Left lung (tissue), 10 donors: Measurements from ENCODE around the gene CDK3. TPM values are rescaled to one million over a fixed set of nuclear protein-coding genes. Genes with fewer than 3 reads are reported as not detected.

ENCODE experiments used
- ATAC-seq: fragments of 200-7000 bp; cut with Tn5 transposase; one replicate; pipeline ENCODE4 v1.9.1; 2020; ENCODE audit warnings: moderate library complexity
- DNase-seq, 4 donors: peaks; one replicate each; pipeline ENCODE4 v3.0.0-alpha.2; 2013 to 2020
- H3K27ac ChIP-seq, 2 donors: fragments of 200-600 bp; sonication (generic) in 1 of 2; one replicate each; pipeline versions ENCODE4 v1.5.0 to v1.8.0; 2020 to 2021
- H3K27me3 ChIP-seq, 2 donors: fragments of 200-600 bp; sonication (generic) in 1 of 2; one replicate each; pipeline versions ENCODE4 v1.5.0 to v1.8.0; 2020 to 2021
- H3K36me3 ChIP-seq, 2 donors: fragments of 200-600 bp; sonication (generic) in 1 of 2; one replicate each; pipeline versions ENCODE4 v1.5.0 to v1.8.0; 2020 to 2021
- H3K4me1 ChIP-seq, 2 donors: fragments of 200-600 bp; one replicate each; pipeline ENCODE4 v1.8.0; 2021
- H3K4me3 ChIP-seq, 2 donors: fragments of 200-600 bp; sonication (generic) in 1 of 2; one replicate each; pipeline versions ENCODE4 v1.5.0 to v1.8.0; 2020 to 2021; ENCODE audit warnings: mild to moderate bottlenecking in 1 of 2
- H3K9me3 ChIP-seq, 2 donors: fragments of 200-600 bp; sonication (generic) in 1 of 2; one replicate each; pipeline versions ENCODE4 v1.5.0 to v1.8.0; 2020 to 2021
- CTCF ChIP-seq, 2 donors: fragments of 200-600 bp; sonication (generic) in 1 of 2; IDR thresholded peaks; one replicate each; pipeline versions ENCODE4 v1.5.0 to v1.8.0; 2021; ENCODE audit warnings: antibody characterized with exemption in 2 of 2
- intact Hi-C, 2 donors: fragments of 100-400 bp; cut with DNase I; formaldehyde crosslinking; loops; one replicate each; pipeline versions ENCODE4 v1.11.2 to v1.14.2; 2022
- polyA plus RNA-seq, 6 donors: library from polyadenylated mRNA; unstranded; fragments of 120-200 nt; gene quantifications; one replicate each; pipeline ENCODE4 v1.2.1, GENCODE V29; 2013; ENCODE audit not compliant: insufficient read length in 6 of 6
- total RNA-seq, 2 donors: library from RNA; stranded (reverse); fragmentation: NEBNext Ultra II Directional; extraction: Animal tissue kit (Norgen Biotek cat#: 25700); gene quantifications; one replicate each; pipeline ENCODE4 v1.2.1, GENCODE V29; 2021
- donor health status: DM: no; HTN: yes; CAD: no.
- donor health status: DM: no; HTN: no; CAD: no.

Gene CDK3
- total and polyA plus RNA-seq, 8 donors, result 5.4 to 23.3 (median 18.6) TPM

- intact Hi-C loops, result loop anchor here in 1 of 2 donors (5.0 kb wide), 1 partner anchor 93 kb away; no protein-coding TSS in a partner anchor
- no peak overlapping the region for H3K27ac ChIP-seq
- no peaks in the 10 kb centered on the region for H3K27me3 ChIP-seq
- peaks cover 0 to 45% of the 10 kb centered on the region in 2 donors for H3K36me3 ChIP-seq
- no peaks in the 10 kb centered on the region for H3K9me3 ChIP-seq
- TF ChIP-seq CTCF (IDR thresholded peaks at IDR 0.05), result peak; percentile 35 to 68
- DNase-seq (peak in 1 of 4 donors; percentile 89), ATAC-seq (peak; percentile 51)
- H3K4me3 ChIP-seq, result no peak overlapping the region
- H3K4me1 ChIP-seq, result peaks cover 9 to 25% of the 10 kb centered on the region in 2 donors
Observed at GRCh38 chr17:76000016-76000754, 470 bp upstream of the CDK3 start.

- intact Hi-C loops, result loop anchor here in 1 of 2 donors (5.0 kb wide), 1 partner anchor 95 kb away; no protein-coding TSS in a partner anchor
- H3K36me3 ChIP-seq, result peaks cover 0 to 49% of the 10 kb centered on the region in 2 donors
- peaks cover 3 to 19% of the 10 kb centered on the region in 2 donors for H3K4me1 ChIP-seq
- no peaks in the 10 kb centered on the region for H3K9me3 ChIP-seq
- ATAC-seq (no peak), DNase-seq (no peak)
- H3K27ac ChIP-seq, result no peak overlapping the region
- TF ChIP-seq CTCF (IDR thresholded peaks at IDR 0.05), result no peak
- H3K27me3 ChIP-seq, result no peaks in the 10 kb centered on the region
- H3K4me3 ChIP-seq, result no peak overlapping the region
Observed at GRCh38 chr17:76002100-76002499, 1.4 kb downstream of the CDK3 start.

GRCh38 chr17:76003915-76004314, 3.3 kb downstream of the CDK3 start:
- H3K27ac ChIP-seq, result no peak overlapping the region
- no peak for DNase-seq
- peaks cover 0 to 61% of the 10 kb centered on the region in 2 donors for H3K36me3 ChIP-seq
- no peaks in the 10 kb centered on the region for H3K9me3 ChIP-seq
- TF ChIP-seq CTCF (IDR thresholded peaks at IDR 0.05), result no peak
- H3K4me3 ChIP-seq, result no peak overlapping the region
- H3K27me3 ChIP-seq, result no peaks in the 10 kb centered on the region
- H3K4me1 ChIP-seq, result peaks cover 0 to 4% of the 10 kb centered on the region in 2 donors
- intact Hi-C loops, result loop anchor here in 1 of 2 donors (5.0 kb wide), 1 partner anchor 97 kb away; no protein-coding TSS in a partner anchor
- ATAC-seq, result no peak

- H3K4me3 ChIP-seq, result no peak overlapping the region
- DNase-seq (no peak), ATAC-seq (no peak)
- TF ChIP-seq CTCF (IDR thresholded peaks at IDR 0.05), result no peak
- H3K4me1 ChIP-seq, result peaks cover 0 to 4% of the 10 kb centered on the region in 2 donors
- H3K27me3 ChIP-seq, result no peaks in the 10 kb centered on the region
- peaks cover 0 to 70% of the 10 kb centered on the region in 2 donors for H3K36me3 ChIP-seq
- H3K9me3 ChIP-seq, result no peaks in the 10 kb centered on the region
- no peak overlapping the region for H3K27ac ChIP-seq
- intact Hi-C loops, result loop anchor here in 1 of 2 donors (5.0 kb wide), 1 partner anchor 98 kb away; no protein-coding TSS in a partner anchor
Observed at GRCh38 chr17:76004750-76005262, 4.2 kb downstream of the CDK3 start.
